GM23248 (cell line): ENCODE results near the gene ESAM. TPM values are rescaled to one million over a fixed set of nuclear protein-coding genes. Genes with fewer than 3 reads are reported as not detected.

Experiments
- DNase-seq: peaks from one replicate; pipeline ENCODE4 v3.0.0-alpha.2; 2015
- H2AFZ ChIP-seq: fragments of 200-600 bp; sonication (generic); 2 replicates; pipeline ENCODE4 v1.6.1; 2016; ENCODE audit warnings: antibody characterized with exemption
- H3F3A ChIP-seq: fragments of 200-600 bp; sonication (generic); 2 replicates; pipeline ENCODE4 v1.6.1; 2016; ENCODE audit warnings: mild to moderate bottlenecking, antibody characterized with exemption, mixed run types; ENCODE audit not compliant: insufficient read depth
- H3K27ac ChIP-seq: fragments of 200-600 bp; sonication (generic); 2 replicates; pipeline ENCODE4 v1.5.1; 2016; ENCODE audit warnings: mild to moderate bottlenecking
- H3K27me3 ChIP-seq: fragments of 200-600 bp; sonication (generic); replicated peaks from 2 replicates; pipeline ENCODE4 v1.6.1; 2016; ENCODE audit warnings: mild to moderate bottlenecking; ENCODE audit not compliant: insufficient read depth
- H3K36me3 ChIP-seq: fragments of 200-600 bp; sonication (generic); 2 replicates; pipeline ENCODE4 v1.6.1; 2016; ENCODE audit warnings: low read depth, mild to moderate bottlenecking
- H3K4me1 ChIP-seq: fragments of 200-600 bp; sonication (generic); 2 replicates; pipeline ENCODE4 v1.6.1; 2016; ENCODE audit warnings: mild to moderate bottlenecking; ENCODE audit not compliant: insufficient read depth
- H3K4me2 ChIP-seq: fragments of 200-600 bp; sonication (generic); one replicate; pipeline ENCODE4 v1.6.1; 2016; ENCODE audit warnings: mild to moderate bottlenecking; ENCODE audit not compliant: unreplicated experiment
- H3K4me3 ChIP-seq: fragments of 200-600 bp; sonication (generic); 2 replicates; pipeline ENCODE4 v1.5.1; 2016; ENCODE audit warnings: mild to moderate bottlenecking
- H3K79me2 ChIP-seq: fragments of 200-600 bp; sonication (generic); 2 replicates; pipeline ENCODE4 v1.6.1; 2016; ENCODE audit warnings: mild to moderate bottlenecking; ENCODE audit not compliant: insufficient read depth
- H3K9ac ChIP-seq: fragments of 200-600 bp; sonication (generic); 2 replicates; pipeline ENCODE4 v1.6.1; 2016; ENCODE audit warnings: mild to moderate bottlenecking
- H3K9me2 ChIP-seq: fragments of 200-600 bp; sonication (generic); 2 replicates; pipeline ENCODE4 v1.6.1; 2016; ENCODE audit warnings: mixed run types, mild to moderate bottlenecking, moderate library complexity; ENCODE audit not compliant: insufficient read depth
- H3K9me3 ChIP-seq: fragments of 200-600 bp; sonication (generic); one replicate; pipeline ENCODE4 v1.6.1; 2017; ENCODE audit warnings: low read depth
- H4K20me1 ChIP-seq: fragments of 200-600 bp; sonication (generic); 2 replicates; pipeline ENCODE4 v1.6.0; 2016; ENCODE audit not compliant: insufficient read depth
- EZH2 ChIP-seq: fragments of 200-600 bp; sonication (generic); IDR thresholded peaks from 2 replicates; pipeline ENCODE4 v1.6.1; 2018; ENCODE audit warnings: antibody characterized with exemption, mild to moderate bottlenecking; ENCODE audit not compliant: insufficient read depth, poor library complexity, severe bottlenecking
- EZH2phosphoT487 ChIP-seq: fragments of 200-600 bp; sonication (generic); IDR thresholded peaks from 2 replicates; pipeline ENCODE4 v1.6.1; 2018; ENCODE audit warnings: antibody characterized with exemption, moderate library complexity, mild to moderate bottlenecking, low read depth; ENCODE audit not compliant: insufficient read depth
- WGBS, 2 experiments: methylation state at CpG; one replicate each; pipeline ENCODE4 v1.1.6; 2015 to 2017; ENCODE audit warnings: low lambda C conversion rate in 2 of 2, low coverage in 1 of 2; ENCODE audit errors: missing lambda C conversion rate in 2 of 2; 5-methylcytosine and 5-hydroxymethylcytosine counted together
- in situ Hi-C: fragments of 300-500 bp; cut with MboI; formaldehyde crosslinking; loops from 2 replicates; pipeline ENCODE4 v1.15.0; 2020
- polyA plus RNA-seq: library from polyadenylated mRNA; unstranded; fragments of >200 nt; fragmentation: Nextera tagmentation; extraction: Ambion mirVana; gene quantifications from 2 replicates; pipeline ENCODE4 v1.2.1, GENCODE V29; 2016
- total RNA-seq: library from RNA; depleted of rRNA; stranded (reverse); fragments of >200 nt; shearing (Covaris generic); gene quantifications from 2 replicates; pipeline ENCODE4 v1.2.3, GENCODE V29; 2014; rRNA removed

ESAM gene, protein sequence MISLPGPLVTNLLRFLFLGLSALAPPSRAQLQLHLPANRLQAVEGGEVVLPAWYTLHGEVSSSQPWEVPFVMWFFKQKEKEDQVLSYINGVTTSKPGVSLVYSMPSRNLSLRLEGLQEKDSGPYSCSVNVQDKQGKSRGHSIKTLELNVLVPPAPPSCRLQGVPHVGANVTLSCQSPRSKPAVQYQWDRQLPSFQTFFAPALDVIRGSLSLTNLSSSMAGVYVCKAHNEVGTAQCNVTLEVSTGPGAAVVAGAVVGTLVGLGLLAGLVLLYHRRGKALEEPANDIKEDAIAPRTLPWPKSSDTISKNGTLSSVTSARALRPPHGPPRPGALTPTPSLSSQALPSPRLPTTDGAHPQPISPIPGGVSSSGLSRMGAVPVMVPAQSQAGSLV
- total RNA-seq (not detected in 2 replicates), polyA plus RNA-seq (not detected in 2 replicates)

DNA sequence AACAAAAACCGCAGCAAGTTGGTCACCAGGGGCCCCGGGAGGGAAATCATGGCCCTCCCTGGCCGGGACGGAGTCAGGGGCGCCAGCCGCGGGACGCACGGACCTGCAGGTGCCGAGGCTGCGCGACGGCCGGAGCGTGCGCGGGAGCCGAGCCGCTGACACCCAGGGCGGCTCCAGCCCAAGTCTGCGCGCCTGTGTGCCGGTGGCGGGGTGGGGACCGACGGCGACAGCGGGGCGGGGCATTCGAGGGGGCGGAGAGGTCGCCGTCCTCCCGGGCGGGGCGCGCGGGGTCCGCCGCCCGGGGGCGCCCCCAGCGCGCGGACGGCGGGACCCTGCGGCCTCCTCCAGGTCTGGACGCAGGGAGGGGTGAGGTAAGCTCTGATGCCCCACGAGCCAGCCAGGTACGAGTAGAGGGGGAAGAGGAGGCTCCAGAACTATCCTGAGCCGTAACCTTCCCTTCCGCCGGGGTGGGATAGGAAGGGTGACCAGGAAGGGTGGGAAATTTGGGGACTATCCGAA lies at the start of gene ESAM:
Gene ESAM (minus strand): TSS at position 186 of the 519 bp plus-strand sequence. CDS start 136 bp downstream, at position 50.
- Histone ChIP-seq H3K4me1 (peaks cover 7% of the 10 kb centered on the region; the same call in 1 of the 2 replicates), H3K27ac (no peak within 1 kb of the TSS), H3K36me3 (peaks cover 5% of the 10 kb centered on the region), H3K4me2 (peak within 1 kb of the TSS; percentile 79), H3K9me3 (no peaks in the 10 kb centered on the region), H2AFZ (peak within 1 kb of the TSS; percentile 34; the same call in 1 of the 2 replicates), H3K9me2 (no peaks in the 10 kb centered on the region), H3K27me3 (peaks cover 48% of the 10 kb centered on the region), H3K9ac (peak within 1 kb of the TSS; percentile 11; the same call in 1 of the 2 replicates), H3F3A (no peaks in the 10 kb centered on the region), H3K4me3 (peak within 1 kb of the TSS; percentile 68), H4K20me1 (0 out of 2 replicates have a peak, but pooled peaks cover 4% of the 10 kb centered on the region), H3K79me2 (no peaks in the 10 kb centered on the region)
- in situ Hi-C loops = loop anchor here (10.0 kb wide), 1 partner anchor 87 kb away; the partner anchor contains the start of genes SIAE and SPA17
- DNase-seq = peak; percentile 23
- 2 to 4% methylated on average over 20 to 38 of the region's 55 CpGs for WGBS, 2 experiments
- TF ChIP-seq EZH2phosphoT487 = no peak
- TF ChIP-seq EZH2 = no peak

DNA sequence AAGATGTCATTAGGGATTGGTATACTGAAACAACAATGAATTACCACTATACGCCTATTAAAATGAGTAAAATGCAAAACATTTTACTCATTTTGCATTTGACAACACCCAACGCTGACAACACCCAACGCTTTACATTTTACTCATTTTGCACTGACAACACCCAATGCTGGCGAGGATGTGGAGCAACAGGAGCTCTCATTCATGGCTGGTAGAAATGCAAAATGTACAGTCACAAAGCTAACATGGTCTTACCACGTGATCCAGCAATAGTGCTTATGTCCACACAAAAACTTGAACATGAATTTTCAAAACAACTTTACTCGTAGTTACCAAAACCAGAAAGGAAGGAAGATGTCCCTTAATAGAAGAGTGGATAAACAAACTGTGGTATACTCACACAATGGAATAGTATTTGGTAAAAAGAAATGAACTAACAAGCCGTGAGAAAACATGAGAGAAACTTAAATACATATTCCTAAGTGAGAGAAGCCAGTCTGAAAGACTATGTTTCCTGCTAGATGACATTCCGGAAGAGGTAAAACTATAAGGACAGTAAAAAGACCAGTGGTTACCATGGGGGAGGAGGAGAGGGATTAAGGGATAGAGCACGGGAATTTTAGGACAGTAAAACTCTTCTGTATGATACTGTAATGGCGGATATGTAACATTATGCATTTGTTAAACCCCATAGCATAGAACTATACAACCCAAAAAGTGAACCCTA lies 49.5 kb upstream of the ESAM start:
- no peak for TF ChIP-seq EZH2phosphoT487
- no peak overlapping the region for H3K4me2 ChIP-seq
- no peak for DNase-seq
- no peak overlapping the region for H3K9ac ChIP-seq
- H2AFZ ChIP-seq = no peak overlapping the region
- H3K4me1 ChIP-seq = peaks cover 15% of the 10 kb centered on the region
- H4K20me1 ChIP-seq = no peaks in the 10 kb centered on the region
- H3K27ac ChIP-seq = no peak overlapping the region
- H3K79me2 ChIP-seq = no peaks in the 10 kb centered on the region
- H3K27me3 ChIP-seq = peaks cover under 1% of the 10 kb centered on the region; the same call in 1 of the 2 replicates
- H3K9me2 ChIP-seq = no peaks in the 10 kb centered on the region
- in situ Hi-C loops = no loop called here
- H3K36me3 ChIP-seq = no peaks in the 10 kb centered on the region
- 88% methylated on average over 10 of the region's 10 CpGs for WGBS, 2 experiments
- peaks cover 15% of the 10 kb centered on the region for H3F3A ChIP-seq
- H3K4me3 ChIP-seq = no peak overlapping the region
- no peaks in the 10 kb centered on the region for H3K9me3 ChIP-seq

DNA sequence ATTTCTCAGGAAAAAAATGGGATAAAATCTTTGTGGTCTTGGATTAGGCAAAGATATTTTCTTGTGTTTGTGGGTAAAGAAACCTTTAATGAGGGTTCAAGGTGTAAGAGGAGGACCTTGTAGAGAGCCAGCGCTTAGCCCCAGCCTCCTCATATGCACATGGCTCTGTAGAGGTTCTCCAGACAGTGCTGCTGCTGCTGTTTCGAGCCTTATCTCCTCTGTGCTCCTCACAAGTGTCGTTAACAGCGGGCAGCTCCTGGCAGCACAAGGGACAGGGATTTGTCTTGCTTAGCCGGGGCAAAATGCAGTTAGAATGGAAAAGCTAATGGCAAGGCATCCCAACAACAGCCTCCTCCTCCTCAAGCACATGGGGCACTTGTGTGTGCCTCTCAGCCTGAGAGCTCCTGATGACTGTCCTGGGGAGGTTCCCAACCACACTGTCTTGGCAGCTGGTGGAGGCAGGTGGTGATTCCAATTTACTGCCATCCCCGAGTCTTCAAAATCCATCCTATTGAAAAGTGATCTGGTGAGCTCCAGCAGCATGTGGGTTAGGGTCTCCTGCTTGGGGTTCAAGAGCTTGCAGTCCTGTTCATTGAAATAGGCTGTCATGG lies 45.7 kb upstream of the ESAM start:
- H3K27ac ChIP-seq = no peak overlapping the region
- no peaks in the 10 kb centered on the region for H3K9me2 ChIP-seq
- H3K4me3 ChIP-seq = no peak overlapping the region
- no peak overlapping the region for H2AFZ ChIP-seq
- TF ChIP-seq EZH2 = no peak
- TF ChIP-seq EZH2phosphoT487 = no peak
- peaks cover 6% of the 10 kb centered on the region for H3K4me1 ChIP-seq
- H3F3A ChIP-seq = peaks cover 5% of the 10 kb centered on the region
- H3K9ac ChIP-seq = no peak overlapping the region
- DNase-seq = no peak
- H3K27me3 ChIP-seq = no peaks in the 10 kb centered on the region
- no peaks in the 10 kb centered on the region for H3K79me2 ChIP-seq
- WGBS, 2 experiments = 89 to 93% methylated on average over 6 of the region's 6 CpGs
- no peaks in the 10 kb centered on the region for H4K20me1 ChIP-seq
- H3K9me3 ChIP-seq = no peaks in the 10 kb centered on the region
- no peak overlapping the region for H3K4me2 ChIP-seq
- in situ Hi-C loops = no loop called here
- H3K36me3 ChIP-seq = no peaks in the 10 kb centered on the region

DNA sequence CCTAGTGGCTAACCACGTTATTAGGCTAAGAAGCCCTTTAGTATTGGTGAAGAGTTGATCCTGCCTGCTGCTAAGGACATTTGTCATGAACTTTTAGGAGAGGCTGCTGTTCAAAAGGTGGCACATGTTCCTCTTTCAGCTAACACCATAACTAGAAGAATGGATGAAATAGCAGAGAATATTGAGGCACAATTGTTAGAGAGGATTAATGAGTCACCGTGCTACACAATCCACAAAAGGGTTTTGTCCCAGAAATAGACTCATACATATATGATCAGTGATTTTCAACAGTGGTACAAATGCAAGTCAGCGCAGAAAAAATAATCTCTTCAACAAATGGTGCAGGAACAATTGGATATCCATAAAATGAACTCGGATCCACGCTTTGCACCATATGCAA lies 45.1 kb upstream of the ESAM start:
- Histone ChIP-seq H3F3A (no peaks in the 10 kb centered on the region), H3K9me3 (no peaks in the 10 kb centered on the region), H3K4me3 (no peak overlapping the region), H3K4me1 (peaks cover under 1% of the 10 kb centered on the region), H3K9me2 (no peaks in the 10 kb centered on the region), H2AFZ (no peak overlapping the region), H3K4me2 (no peak overlapping the region), H4K20me1 (no peaks in the 10 kb centered on the region), H3K27ac (no peak overlapping the region), H3K9ac (no peak overlapping the region), H3K27me3 (no peaks in the 10 kb centered on the region), H3K79me2 (no peaks in the 10 kb centered on the region), H3K36me3 (no peaks in the 10 kb centered on the region)
- in situ Hi-C loops = no loop called here
- 95 to 97% methylated on average over 5 of the region's 5 CpGs for WGBS, 2 experiments
- TF ChIP-seq EZH2 = no peak
- TF ChIP-seq EZH2phosphoT487 = no peak
- no peak for DNase-seq
